Fibroblast of lung (primary cell): ENCODE measurements around the gene ARID3A.

Source experiments
- EZH2 ChIP-seq: IDR thresholded peaks from 2 replicates; pipeline ENCODE4 v1.5.1; 2012; ENCODE audit warnings: low read length, control low read depth, mild to moderate bottlenecking; ENCODE audit errors: missing control alignments
- TF ChIP-seq, protein P1 (sequence below), 2 donors: IDR thresholded peaks in 1 of 2; conservative IDR thresholded peaks in 1 of 2; 1 replicate in 1 of 2; 2 replicates in 1 of 2; pipeline ENCODE4 v1.5.1; 2011 to 2012; ENCODE audit warnings: low read length in 2 of 2, control low read depth in 1 of 2, inconsistent platforms in 1 of 2, low read depth in 1 of 2, mild to moderate bottlenecking in 1 of 2

DNA sequence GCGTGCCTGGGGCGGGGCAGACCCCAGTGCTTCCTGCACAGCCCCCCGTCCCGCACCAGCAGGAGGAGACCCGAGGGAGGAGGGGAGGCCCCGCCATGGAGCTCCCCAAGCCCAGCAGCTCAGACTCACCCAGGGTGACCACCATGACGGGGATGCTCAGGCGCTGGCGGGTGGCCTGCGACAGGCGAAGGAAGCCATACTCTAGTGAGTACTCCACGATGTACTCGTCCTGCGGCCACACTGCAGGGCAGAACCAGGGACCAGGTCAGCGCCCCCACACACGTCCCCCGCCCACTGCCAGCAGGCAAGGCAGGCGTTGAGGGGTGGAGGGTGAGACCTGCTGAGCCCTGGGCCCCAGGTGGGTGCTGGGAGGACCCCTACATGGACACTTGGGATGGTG, 86.5 kb downstream of the ARID3A start:
- no peak for TF ChIP-seq EZH2
- TF ChIP-seq, protein P1, sequence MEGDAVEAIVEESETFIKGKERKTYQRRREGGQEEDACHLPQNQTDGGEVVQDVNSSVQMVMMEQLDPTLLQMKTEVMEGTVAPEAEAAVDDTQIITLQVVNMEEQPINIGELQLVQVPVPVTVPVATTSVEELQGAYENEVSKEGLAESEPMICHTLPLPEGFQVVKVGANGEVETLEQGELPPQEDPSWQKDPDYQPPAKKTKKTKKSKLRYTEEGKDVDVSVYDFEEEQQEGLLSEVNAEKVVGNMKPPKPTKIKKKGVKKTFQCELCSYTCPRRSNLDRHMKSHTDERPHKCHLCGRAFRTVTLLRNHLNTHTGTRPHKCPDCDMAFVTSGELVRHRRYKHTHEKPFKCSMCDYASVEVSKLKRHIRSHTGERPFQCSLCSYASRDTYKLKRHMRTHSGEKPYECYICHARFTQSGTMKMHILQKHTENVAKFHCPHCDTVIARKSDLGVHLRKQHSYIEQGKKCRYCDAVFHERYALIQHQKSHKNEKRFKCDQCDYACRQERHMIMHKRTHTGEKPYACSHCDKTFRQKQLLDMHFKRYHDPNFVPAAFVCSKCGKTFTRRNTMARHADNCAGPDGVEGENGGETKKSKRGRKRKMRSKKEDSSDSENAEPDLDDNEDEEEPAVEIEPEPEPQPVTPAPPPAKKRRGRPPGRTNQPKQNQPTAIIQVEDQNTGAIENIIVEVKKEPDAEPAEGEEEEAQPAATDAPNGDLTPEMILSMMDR (conservative IDR thresholded peaks at IDR 0.05 in 1 of 2, IDR thresholded peaks at IDR 0.05 in 1 of 2; ENCODE audit: low read depth in 1 of 2, low read length in 2 of 2), result no peak
